Smooth muscle cell of the brain vasculature (primary cell): ENCODE measurements around the gene PREB.

Source experiments
- DNase-seq: peaks from one replicate; pipeline ENCODE4 v3.0.0-alpha.2; 2012; ENCODE audit warnings: low read depth, low spot score

PREB gene

DNA sequence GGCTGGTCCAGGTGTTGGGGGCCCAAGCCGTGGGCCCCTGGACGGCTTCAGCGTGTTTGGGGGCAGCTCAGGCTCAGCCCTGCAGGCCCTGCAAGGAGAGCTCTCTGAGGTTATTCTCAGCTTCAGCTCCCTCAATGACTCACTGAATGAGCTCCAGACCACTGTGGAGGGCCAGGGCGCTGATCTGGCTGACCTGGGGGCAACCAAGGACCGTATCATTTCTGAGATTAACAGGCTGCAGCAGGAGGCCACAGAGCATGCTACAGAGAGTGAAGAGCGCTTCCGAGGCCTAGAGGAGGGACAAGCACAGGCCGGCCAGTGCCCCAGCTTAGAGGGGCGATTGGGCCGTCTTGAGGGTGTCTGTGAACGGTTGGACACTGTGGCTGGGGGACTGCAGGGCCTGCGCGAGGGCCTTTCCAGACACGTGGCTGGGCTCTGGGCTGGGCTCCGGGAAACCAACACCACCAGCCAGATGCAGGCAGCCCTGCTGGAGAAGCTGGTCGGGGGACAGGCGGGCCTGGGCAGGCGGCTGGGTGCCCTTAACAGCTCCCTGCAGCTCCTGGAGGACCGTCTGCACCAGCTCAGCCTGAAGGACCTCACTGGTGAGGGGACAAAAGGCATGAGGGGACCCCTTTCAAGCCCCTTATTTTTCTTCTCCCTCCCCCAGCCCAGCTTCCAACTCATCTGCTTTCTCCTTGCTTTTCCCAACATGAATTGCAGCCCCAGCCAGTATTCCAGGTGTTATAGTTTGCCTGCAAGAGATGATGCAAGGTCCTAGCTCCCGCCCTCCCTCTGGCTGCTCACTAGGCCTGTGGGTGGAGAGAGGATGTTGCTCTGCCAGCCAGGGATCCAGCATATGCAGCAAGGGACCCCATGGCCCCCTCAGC is 50.8 kb downstream of the PREB start:
- no peak for DNase-seq

DNA sequence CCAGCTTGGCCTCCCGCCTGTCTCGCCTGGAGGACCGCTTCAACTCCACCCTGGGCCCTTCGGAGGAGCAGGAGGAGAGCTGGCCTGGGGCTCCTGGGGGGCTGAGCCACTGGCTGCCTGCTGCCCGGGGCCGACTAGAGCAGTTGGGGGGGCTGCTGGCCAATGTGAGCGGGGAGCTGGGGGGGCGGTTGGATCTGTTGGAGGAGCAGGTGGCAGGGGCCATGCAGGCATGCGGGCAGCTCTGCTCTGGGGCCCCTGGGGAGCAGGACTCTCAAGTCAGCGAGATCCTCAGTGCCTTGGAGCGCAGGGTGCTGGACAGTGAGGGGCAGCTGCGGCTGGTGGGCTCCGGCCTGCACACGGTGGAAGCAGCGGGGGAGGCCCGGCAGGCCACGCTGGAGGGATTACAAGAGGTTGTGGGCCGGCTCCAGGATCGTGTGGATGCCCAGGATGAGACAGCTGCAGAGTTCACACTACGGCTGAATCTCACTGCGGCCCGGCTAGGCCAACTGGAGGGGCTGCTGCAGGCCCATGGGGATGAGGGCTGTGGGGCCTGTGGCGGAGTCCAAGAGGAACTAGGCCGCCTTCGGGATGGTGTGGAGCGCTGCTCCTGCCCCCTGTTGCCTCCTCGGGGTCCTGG is 51.5 kb downstream of the PREB start:
- DNase-seq = no peak

DNA sequence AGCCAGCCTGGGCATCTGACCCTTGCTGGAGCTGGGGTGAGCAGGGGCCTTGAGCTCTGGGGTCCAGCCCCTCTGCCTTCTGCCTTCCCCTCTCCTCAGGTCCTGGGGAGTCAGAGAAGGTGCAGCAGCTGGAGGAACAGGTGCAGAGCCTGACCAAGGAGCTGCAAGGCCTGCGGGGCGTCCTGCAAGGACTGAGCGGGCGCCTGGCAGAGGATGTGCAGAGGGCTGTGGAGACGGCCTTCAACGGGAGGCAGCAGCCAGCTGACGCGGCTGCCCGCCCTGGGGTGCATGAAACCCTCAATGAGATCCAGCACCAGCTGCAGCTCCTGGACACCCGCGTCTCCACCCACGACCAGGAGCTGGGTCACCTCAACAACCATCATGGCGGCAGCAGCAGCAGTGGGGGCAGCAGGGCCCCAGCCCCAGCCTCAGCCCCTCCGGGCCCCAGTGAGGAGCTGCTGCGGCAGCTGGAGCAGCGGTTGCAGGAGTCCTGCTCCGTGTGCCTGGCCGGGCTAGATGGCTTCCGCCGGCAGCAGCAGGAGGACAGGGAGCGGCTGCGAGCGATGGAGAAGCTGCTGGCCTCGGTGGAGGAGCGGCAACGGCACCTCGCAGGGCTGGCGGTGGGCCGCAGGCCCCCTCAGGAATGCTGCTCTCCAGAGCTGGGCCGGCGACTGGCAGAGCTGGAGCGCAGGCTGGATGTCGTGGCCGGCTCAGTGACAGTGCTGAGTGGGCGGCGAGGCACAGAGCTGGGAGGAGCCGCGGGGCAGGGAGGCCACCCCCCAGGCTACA is 52.3 kb downstream of the PREB start:
- DNase-seq = no peak
